Endothelial cell (in vitro differentiated cells): ENCODE results near the gene MRPL9. TPM values are rescaled to one million over a fixed set of nuclear protein-coding genes. Genes with fewer than 3 reads are reported as not detected.

Experiments used
- DNase-seq: peaks from one replicate; pipeline ENCODE4 v3.0.0; 2021; ENCODE audit warnings: low spot score
- H3K27ac Mint-ChIP-seq: one replicate; pipeline ENCODE4 v1.8.0; 2021; ENCODE audit warnings: mixed read lengths, inconsistent platforms; ENCODE audit not compliant: unreplicated experiment
- H3K27me3 Mint-ChIP-seq: one replicate; pipeline ENCODE4 v1.8.0; 2021; ENCODE audit warnings: mild to moderate bottlenecking, moderate library complexity, mixed read lengths, inconsistent platforms; ENCODE audit not compliant: unreplicated experiment
- H3K36me3 Mint-ChIP-seq: one replicate; pipeline ENCODE4 v1.8.0; 2021; ENCODE audit warnings: mild to moderate bottlenecking, low read depth, mixed read lengths, inconsistent platforms; ENCODE audit not compliant: unreplicated experiment
- H3K4me1 Mint-ChIP-seq: one replicate; pipeline ENCODE4 v1.8.0; 2021; ENCODE audit warnings: mild to moderate bottlenecking, mixed read lengths, inconsistent platforms; ENCODE audit not compliant: unreplicated experiment
- H3K4me3 Mint-ChIP-seq: one replicate; pipeline ENCODE4 v1.8.0; 2021; ENCODE audit warnings: mild to moderate bottlenecking, mixed read lengths, inconsistent platforms; ENCODE audit not compliant: unreplicated experiment
- H3K9me3 Mint-ChIP-seq: one replicate; pipeline ENCODE4 v1.8.0; 2021; ENCODE audit warnings: mixed read lengths, inconsistent platforms; ENCODE audit not compliant: unreplicated experiment
- total RNA-seq: library from RNA; stranded (reverse); fragmentation: NEBNext Ultra II Directional; extraction: Animal tissue kit (Norgen Biotek cat#: 25700); gene quantifications from one replicate; pipeline ENCODE4 v1.2.1, GENCODE V29; 2021; ENCODE audit not compliant: unreplicated experiment
- TF ChIP-seq, protein P1 (sequence below): fragments of 200-600 bp; sonication (generic); IDR thresholded peaks from one replicate; pipeline ENCODE4 v1.5.0; 2021; ENCODE audit warnings: antibody characterized with exemption; ENCODE audit not compliant: unreplicated experiment

MRPL9 gene
- total RNA-seq, 1 donor from 2014 or later = 99.5 TPM

DNA sequence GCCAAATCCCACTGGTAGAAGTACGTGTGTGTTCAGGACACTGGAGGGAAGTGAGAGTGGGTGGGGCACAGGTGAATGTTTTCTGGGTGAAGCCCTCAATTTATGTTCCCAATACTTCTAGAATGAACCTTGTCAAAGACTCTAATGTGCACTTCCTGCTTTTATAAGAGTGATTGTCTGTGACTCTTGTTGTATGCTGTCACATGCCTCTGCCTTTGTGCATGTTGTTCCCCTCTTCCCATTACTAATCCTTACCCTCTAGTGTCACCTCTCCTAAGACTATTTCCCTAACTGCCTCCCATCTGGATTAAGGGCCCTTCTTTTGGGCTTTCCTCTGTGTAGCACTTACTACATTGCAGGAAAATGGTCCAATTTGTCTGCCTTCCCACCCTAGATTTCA, 44.5 kb upstream of the MRPL9 start:
- Mint-ChIP-seq H3K36me3 (peaks cover 10% of the 10 kb centered on the region), H3K4me1 (peaks cover 43% of the 10 kb centered on the region), H3K27me3 (peaks cover 8% of the 10 kb centered on the region), H3K4me3 (no peak overlapping the region), H3K9me3 (no peaks in the 10 kb centered on the region), H3K27ac (peak overlapping the region; percentile 58)
- DNase-seq = no peak
- TF ChIP-seq, protein P1, sequence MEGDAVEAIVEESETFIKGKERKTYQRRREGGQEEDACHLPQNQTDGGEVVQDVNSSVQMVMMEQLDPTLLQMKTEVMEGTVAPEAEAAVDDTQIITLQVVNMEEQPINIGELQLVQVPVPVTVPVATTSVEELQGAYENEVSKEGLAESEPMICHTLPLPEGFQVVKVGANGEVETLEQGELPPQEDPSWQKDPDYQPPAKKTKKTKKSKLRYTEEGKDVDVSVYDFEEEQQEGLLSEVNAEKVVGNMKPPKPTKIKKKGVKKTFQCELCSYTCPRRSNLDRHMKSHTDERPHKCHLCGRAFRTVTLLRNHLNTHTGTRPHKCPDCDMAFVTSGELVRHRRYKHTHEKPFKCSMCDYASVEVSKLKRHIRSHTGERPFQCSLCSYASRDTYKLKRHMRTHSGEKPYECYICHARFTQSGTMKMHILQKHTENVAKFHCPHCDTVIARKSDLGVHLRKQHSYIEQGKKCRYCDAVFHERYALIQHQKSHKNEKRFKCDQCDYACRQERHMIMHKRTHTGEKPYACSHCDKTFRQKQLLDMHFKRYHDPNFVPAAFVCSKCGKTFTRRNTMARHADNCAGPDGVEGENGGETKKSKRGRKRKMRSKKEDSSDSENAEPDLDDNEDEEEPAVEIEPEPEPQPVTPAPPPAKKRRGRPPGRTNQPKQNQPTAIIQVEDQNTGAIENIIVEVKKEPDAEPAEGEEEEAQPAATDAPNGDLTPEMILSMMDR = no peak

DNA sequence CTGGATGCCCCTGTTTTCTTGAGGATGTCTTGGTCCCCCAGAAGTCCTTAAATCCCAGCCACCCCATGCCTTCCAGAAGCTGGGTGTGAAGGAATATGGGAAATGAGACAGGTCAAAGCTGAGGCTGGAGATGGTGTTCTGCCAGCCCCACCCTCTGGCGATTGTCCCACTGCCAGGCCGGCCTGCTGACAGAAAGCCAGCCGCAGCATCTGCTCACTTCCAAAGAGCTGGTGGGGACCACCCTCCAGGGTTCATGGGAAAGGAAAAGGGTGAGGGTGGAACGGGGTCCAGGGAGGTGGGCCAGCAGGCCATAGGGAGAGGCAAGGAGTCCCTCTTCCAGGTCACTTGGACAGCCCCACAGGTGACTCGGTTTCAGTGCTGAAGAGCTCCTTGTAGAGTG, 43.8 kb upstream of the MRPL9 start:
- DNase-seq = no peak
- H3K27ac Mint-ChIP-seq = no peak overlapping the region
- no peaks in the 10 kb centered on the region for H3K9me3 Mint-ChIP-seq
- TF ChIP-seq, protein P1 = no peak
- H3K4me3 Mint-ChIP-seq = no peak overlapping the region
- peaks cover 8% of the 10 kb centered on the region for H3K27me3 Mint-ChIP-seq
- peaks cover 37% of the 10 kb centered on the region for H3K4me1 Mint-ChIP-seq
- peaks cover 10% of the 10 kb centered on the region for H3K36me3 Mint-ChIP-seq

DNA sequence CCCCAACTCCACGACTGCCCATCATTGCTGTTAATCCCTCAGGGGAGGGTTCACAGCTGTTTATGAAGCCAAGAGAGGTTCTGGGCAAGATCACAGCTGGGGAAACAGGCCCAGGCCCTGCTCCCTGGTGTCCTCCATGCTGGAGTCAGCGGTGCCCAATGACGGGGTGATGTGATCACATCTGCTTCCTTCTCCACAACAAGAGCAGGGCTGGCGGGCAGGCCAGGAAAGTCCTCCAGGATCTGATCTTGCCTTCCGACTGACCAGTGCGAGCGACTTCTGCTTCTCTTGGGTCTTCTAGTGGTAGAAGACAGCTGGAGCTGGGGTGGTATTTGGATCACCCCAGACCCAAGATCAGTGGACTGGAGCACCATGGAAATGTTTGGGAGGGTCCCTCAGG, 42.9 kb upstream of the MRPL9 start:
- H3K9me3 Mint-ChIP-seq = no peaks in the 10 kb centered on the region
- peaks cover 9% of the 10 kb centered on the region for H3K27me3 Mint-ChIP-seq
- no peak overlapping the region for H3K4me3 Mint-ChIP-seq
- TF ChIP-seq, protein P1 = no peak
- H3K27ac Mint-ChIP-seq = no peak overlapping the region
- peaks cover 10% of the 10 kb centered on the region for H3K36me3 Mint-ChIP-seq
- H3K4me1 Mint-ChIP-seq = peaks cover 37% of the 10 kb centered on the region
- no peak for DNase-seq

DNA sequence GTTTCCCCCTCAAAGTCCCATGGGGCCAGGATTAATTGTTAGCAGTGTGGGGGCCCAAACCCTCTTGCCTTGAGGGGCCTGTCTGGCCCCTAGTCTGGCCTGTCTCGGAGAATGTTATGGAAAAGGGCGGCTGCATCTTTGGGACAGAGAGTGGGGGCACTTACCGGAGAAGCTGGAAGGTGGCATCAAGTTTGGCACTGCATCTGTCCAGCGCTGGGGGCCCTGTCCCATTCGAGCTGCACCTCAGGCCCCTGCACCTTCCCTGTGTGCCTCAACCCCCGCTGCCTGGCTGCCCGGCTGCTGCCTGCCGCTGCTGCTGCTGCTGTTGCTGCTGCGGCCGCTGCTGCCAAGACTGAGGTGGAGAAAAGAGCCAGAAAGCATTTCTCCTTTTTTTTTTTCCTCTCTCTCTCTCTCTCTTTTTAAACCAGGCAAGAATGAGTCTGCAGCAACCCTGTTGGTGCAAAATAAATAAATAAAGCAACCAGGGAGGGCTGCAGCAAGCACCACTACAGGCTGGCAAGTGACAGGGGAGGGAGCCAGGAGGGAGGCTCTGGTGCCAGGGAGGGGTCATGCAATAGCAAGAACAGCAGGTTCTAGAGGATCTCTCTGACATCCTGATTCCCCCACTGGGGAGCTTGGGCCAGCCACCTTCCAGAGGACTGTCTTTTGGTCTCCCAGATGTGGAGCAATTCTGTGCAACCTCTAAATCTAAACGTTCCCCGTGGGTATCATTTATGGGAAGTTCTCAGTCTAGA, 41.9 kb upstream of the MRPL9 start, which contains the start of gene LINGO4:
LINGO4 (minus strand) TSS at position 354 of the 755 bp plus-strand sequence. CDS start 2,715 bp downstream, outside the sequence.
- Mint-ChIP-seq H3K4me3 (no peak within 1 kb of the TSS), H3K9me3 (no peaks in the 10 kb centered on the region), H3K36me3 (peaks cover 10% of the 10 kb centered on the region), H3K27me3 (peaks cover 11% of the 10 kb centered on the region), H3K27ac (peak within 1 kb of the TSS; percentile 61), H3K4me1 (peaks cover 39% of the 10 kb centered on the region)
- TF ChIP-seq, protein P1 = no peak
- DNase-seq = no peak

DNA sequence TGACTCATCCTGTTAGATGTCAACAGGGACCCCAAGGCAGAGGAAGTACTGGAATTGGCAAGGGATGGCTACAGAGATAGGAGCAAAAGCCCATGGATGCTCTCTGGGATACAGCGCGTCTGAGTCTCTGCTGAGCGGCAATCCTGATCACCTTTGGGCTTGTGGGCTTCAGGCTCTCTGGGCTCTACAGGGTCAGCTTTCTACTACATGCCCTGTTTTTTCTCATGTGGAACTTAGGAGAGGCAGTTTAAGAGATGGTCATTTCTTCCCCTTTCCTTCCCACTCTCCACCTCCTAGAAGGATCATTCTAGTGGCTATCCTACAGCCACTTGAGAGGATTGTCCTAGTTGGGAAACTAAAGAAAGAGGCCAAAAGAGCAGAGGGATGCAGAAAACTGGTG, 40.6 kb upstream of the MRPL9 start:
- no peak overlapping the region for H3K27ac Mint-ChIP-seq
- TF ChIP-seq, protein P1 = no peak
- H3K9me3 Mint-ChIP-seq = no peaks in the 10 kb centered on the region
- peaks cover 41% of the 10 kb centered on the region for H3K4me1 Mint-ChIP-seq
- DNase-seq = no peak
- no peak overlapping the region for H3K4me3 Mint-ChIP-seq
- peaks cover 10% of the 10 kb centered on the region for H3K36me3 Mint-ChIP-seq
- H3K27me3 Mint-ChIP-seq = peaks cover 7% of the 10 kb centered on the region
